IPS-20b (cell line): ENCODE measurements around the gene LARGE1.

Experiments used
- H3K27ac ChIP-seq: one replicate; pipeline ENCODE4 v1.5.1; 2013; ENCODE audit warnings: low read length
- H3K27me3 ChIP-seq: 2 replicates; pipeline ENCODE4 v1.6.1; 2013; ENCODE audit warnings: mild to moderate bottlenecking, low read length, inconsistent platforms; ENCODE audit not compliant: insufficient read depth
- H3K36me3 ChIP-seq: 2 replicates; pipeline ENCODE4 v1.6.1; 2013; ENCODE audit warnings: low read depth, mild to moderate bottlenecking, inconsistent platforms, low read length, moderate library complexity; ENCODE audit not compliant: insufficient read depth
- H3K4me1 ChIP-seq: 2 replicates; pipeline ENCODE4 v1.6.1; 2013; ENCODE audit warnings: mild to moderate bottlenecking, control low read depth, inconsistent platforms, low read length, moderate library complexity; ENCODE audit not compliant: insufficient read depth
- H3K4me3 ChIP-seq: 2 replicates; pipeline ENCODE4 v1.5.1; 2013; ENCODE audit warnings: mild to moderate bottlenecking, low read length, inconsistent platforms
- H3K9ac ChIP-seq: 2 replicates; pipeline ENCODE4 v1.6.1; 2013; ENCODE audit warnings: low read depth, mild to moderate bottlenecking, inconsistent platforms, low read length, moderate library complexity
- H3K9me3 ChIP-seq: 2 replicates; pipeline ENCODE4 v1.6.1; 2013; ENCODE audit warnings: mild to moderate bottlenecking, low read depth, low read length, inconsistent platforms; ENCODE audit not compliant: insufficient read depth

LARGE1 gene

DNA sequence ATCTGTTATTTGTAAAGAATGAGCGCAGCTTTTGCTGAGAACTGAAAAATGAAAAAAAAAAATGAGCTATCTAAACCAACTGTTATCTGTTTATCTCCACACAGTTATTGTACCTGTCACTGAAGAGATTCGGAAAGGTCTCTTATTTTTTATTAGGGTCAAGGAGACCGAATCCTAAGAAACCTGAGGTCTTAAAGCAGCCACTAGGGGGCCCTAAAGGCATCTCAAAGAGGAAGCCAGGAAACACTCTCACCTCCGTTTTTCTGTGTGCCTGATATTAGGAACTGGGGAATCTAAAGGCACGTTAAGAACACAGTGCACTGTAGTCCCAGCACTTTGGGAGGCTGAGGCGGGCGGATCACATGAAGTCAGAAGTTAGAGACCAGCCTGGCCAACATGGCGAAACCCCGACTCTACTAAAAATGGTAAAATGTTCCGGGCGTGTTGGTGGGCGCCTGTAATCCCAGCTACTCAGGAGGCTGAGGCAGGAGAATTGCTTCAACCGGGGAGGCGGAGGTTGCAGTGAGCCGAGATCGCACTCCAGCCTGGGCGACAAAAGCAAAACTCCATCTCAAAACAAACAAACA is 3.5 kb upstream of the LARGE1 start:
- Histone ChIP-seq H3K4me3 (peak overlapping the region; percentile 92), H3K36me3 (no peaks in the 10 kb centered on the region), H3K27ac (no peak overlapping the region), H3K4me1 (peaks cover 10% of the 10 kb centered on the region; the same call in 1 of the 2 replicates), H3K9ac (no peak overlapping the region; the same call in 1 of the 2 replicates), H3K27me3 (peaks cover 10% of the 10 kb centered on the region), H3K9me3 (no peaks in the 10 kb centered on the region)

DNA sequence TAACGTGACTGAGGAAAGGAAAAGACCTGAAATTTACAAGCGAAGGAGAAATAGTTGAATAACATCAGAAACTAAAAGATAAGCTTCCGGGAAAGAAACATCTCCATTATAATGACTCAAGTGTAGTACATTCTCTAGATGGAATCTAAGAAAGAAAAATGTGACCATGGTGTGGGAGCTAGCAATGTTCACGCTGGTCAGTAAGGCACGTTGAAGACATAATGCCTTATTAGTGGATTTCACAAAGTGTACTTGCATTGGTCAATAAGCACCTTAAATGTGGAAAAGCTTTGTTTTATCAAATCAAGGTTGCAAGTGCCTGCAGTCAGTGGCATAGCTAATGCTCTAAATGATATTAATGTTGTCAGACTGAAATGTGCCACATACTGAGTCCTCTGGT is 2.8 kb upstream of the LARGE1 start:
- Histone ChIP-seq H3K36me3 (no peaks in the 10 kb centered on the region), H3K9me3 (no peaks in the 10 kb centered on the region), H3K4me3 (peak overlapping the region; percentile 92), H3K4me1 (peaks cover 16% of the 10 kb centered on the region; the same call in 1 of the 2 replicates), H3K27me3 (peaks cover 17% of the 10 kb centered on the region), H3K9ac (peak overlapping the region; percentile 89; the same call in 1 of the 2 replicates), H3K27ac (no peak overlapping the region)

DNA sequence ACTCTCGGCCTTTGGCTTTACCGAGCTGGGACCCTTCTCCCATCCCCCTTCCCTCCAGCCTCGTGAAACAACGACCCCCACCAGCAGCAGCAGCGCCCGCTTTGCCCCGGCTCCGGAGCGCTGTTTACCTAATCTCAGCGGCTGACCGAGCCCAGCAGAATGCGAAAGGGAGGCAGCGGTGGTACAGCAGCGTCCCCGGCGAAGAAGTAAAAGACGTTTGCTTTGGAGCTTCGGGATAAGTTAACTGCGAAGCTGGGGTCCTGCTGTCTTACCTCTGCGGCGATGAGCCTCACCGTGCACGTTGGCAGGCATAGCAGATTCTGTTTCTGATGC is 2.0 kb upstream of the LARGE1 start:
- peaks cover 18% of the 10 kb centered on the region for H3K27me3 ChIP-seq
- peak overlapping the region; percentile 92 for H3K4me3 ChIP-seq
- peaks cover 16% of the 10 kb centered on the region; the same call in 1 of the 2 replicates for H3K4me1 ChIP-seq
- H3K9me3 ChIP-seq: no peaks in the 10 kb centered on the region
- H3K36me3 ChIP-seq: no peaks in the 10 kb centered on the region
- H3K9ac ChIP-seq: peak overlapping the region; percentile 89
- no peak overlapping the region for H3K27ac ChIP-seq

DNA sequence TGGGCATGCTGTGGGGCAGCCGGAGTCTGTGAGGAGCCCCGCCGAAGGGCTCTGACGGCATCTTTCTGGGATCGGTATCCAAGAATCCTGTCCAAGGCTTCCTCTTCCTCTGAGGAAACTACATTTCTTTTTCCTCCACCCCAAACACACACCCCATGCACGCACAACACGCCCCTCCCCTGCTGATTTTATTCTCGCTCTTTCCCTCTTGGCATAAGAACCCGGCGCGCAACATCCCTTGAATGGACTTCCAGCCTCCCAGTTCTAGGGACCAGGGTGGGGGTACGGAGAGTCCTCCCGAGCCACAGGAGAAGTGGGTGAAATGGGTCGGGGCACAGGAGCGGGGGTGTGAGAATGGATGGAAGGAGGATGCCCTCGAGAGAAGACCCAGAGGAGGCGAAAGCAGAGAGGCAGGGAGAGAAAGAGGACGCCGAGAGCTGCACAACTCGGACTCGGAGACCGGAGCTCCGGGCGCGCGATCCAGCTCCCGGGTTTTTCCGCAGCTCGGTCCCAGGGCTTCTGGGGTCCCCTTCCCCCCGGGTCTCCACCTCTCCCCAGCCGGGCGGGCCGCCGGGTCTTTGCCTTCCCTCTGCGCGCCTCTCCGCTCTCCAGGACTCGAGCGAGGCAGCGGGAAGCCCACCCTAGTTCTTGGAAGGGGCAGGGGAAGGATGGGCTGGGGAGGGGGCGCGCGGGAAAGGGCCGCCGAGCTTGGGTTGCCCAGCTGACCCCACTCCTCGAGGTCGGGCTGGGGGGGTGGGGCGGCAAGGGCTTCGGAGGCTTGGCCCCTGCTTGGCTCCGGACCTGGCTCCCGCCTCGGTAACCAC is 1.5 kb upstream of the LARGE1 start:
- Histone ChIP-seq H3K27me3 (peaks cover 18% of the 10 kb centered on the region), H3K9me3 (no peaks in the 10 kb centered on the region), H3K9ac (peak overlapping the region; percentile 89), H3K4me1 (peaks cover 21% of the 10 kb centered on the region), H3K4me3 (peak overlapping the region; percentile 92), H3K36me3 (no peaks in the 10 kb centered on the region), H3K27ac (no peak overlapping the region)

DNA sequence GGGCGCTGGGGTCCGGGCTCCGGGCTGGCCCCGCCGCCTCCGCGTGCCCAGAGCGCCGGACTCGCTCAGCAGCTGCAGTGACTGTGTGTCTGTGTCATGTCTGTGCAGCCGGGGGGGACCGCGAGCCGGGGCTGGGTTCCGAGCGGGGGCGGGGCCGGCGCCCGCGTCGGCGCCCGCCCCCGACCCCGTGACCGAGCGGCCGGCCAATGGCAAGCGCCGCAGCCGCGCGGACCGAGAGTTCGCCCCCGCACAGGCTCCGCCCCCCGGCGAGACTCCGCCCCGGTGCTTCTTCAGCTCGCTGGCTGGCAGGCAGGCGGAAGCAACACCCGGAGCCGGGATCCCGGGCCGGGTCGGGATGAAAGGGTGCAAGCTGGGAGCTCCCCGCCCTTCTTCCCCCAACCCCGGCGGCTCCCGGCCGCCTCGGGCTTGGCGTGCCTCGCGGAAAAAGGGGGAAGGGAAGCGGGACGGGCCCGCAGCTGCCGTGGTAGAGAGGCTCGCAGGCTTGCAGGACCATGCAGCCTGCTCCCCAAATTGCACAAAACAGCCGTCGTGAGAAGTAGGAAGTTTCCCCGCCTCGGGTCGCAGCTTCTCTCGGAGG is 750 bp upstream of the LARGE1 start:
- Histone ChIP-seq H3K36me3 (no peaks in the 10 kb centered on the region), H3K27me3 (peaks cover 18% of the 10 kb centered on the region), H3K27ac (no peak overlapping the region), H3K9me3 (no peaks in the 10 kb centered on the region), H3K4me1 (peaks cover 24% of the 10 kb centered on the region), H3K4me3 (peak overlapping the region; percentile 92), H3K9ac (peak overlapping the region; percentile 83)

DNA sequence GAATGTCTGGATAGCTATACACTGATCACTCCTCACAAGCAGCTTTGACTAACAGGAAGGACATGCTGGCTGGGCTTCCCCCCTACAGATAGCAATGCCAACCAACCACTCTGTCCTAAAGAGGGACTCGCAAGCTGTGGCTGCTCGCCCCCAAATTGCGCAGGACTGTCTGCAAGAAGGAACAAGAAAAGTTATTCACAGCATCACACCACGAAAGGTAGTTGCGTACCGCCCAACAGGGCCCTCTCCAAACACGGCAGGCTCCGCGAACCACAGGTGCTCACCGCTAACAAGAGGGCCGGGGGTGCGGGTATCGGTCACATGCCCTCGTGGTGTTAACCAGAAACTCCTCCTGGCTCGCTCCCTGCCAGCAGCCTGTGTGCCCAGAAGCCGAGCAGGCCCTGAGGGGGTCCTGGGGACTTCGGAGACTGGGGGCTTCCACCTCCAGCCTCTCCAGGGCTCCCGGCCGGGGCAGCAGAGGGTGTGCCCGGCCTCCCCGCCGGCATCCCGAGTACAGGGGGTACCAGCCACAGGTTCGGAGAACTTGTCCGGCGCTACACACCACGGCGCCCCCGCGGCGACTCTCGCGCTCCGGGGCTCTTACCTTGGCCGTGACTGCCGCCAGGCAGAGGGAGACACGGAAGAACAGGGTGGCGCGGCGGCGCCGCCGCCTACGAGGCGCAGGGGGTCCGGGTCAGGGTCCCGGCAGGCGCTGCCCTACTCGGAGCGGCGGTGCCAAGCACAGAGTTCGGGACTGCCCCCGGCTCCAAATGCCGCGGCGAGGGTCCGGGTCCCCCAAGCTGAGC is 682 bp downstream of the LARGE1 start:
- Histone ChIP-seq H3K4me1 (peaks cover 31% of the 10 kb centered on the region), H3K9ac (peak overlapping the region; percentile 73; the same call in 1 of the 2 replicates), H3K36me3 (no peaks in the 10 kb centered on the region), H3K27me3 (peaks cover 18% of the 10 kb centered on the region), H3K9me3 (no peaks in the 10 kb centered on the region), H3K27ac (no peak overlapping the region), H3K4me3 (peak overlapping the region; percentile 72)

DNA sequence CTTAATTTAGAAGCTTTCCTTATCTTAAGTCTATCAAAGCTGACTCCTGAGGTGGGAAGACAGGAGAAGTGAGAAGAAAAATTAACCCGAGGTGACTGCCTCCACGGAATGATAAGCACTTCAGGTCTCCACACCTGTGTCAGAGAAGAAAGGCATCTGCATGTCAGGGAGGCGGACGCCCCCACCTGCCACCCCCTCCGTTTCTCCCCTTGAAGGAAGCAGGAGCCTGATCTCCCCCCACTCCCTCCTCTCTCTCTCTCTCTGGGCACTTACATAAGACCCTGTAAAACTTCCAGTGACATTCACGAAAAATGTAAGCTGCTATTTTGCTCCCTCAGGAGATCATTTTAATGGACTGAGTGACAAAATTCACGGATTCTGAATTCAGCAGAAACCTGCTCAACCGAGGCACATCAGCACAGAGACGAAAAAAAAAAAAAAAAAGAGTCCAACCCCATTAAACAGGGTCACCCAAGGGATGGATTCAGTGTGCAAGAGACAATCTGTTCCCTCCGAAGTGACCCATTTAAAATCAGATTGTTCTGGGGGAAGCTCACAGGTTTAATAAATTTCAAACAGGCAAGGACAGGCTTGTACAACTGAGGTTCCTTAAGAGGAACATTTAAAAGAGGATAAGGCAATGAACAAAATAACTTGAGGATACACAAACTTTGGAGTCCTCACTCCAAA is 1.5 kb downstream of the LARGE1 start:
- Histone ChIP-seq H3K9me3 (no peaks in the 10 kb centered on the region), H3K27me3 (peaks cover 18% of the 10 kb centered on the region), H3K4me3 (peak overlapping the region; percentile 72), H3K4me1 (peaks cover 38% of the 10 kb centered on the region), H3K9ac (peak overlapping the region; percentile 73; the same call in 1 of the 2 replicates), H3K27ac (no peak overlapping the region), H3K36me3 (no peaks in the 10 kb centered on the region)

DNA sequence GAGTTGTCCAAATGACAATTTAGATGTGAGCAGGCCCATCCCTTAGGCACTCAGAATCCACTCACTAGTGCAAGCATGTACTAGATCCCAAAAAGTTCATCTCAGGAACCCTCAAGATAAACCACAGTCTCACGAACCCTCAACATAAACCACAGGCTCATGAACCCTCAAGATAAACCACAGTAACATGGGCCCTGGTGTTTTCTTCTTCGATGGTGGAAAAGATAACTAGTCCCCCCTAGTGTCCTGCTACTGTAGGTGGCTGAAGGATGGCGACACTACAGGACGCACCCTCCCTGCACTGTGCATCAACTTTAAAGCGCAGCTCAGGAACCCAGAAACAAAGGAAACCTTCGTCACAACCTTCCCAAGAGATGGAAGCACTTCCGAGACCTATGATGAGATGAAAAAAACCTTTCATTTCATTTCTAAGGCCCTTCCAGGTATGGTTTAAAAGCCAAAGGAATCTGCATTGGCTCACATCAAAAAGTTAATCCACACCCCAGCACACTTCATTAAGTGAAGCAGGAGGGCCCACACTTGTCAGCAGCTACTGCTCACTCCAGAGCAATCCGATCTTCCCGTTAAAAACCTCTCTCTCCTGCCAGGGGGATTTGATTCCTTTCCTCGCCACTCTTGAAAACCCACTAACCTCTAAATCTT is 2.4 kb downstream of the LARGE1 start:
- Histone ChIP-seq H3K27me3 (peaks cover 18% of the 10 kb centered on the region), H3K4me1 (peaks cover 36% of the 10 kb centered on the region), H3K27ac (no peak overlapping the region), H3K9me3 (no peaks in the 10 kb centered on the region), H3K4me3 (peak overlapping the region; percentile 72), H3K36me3 (no peaks in the 10 kb centered on the region), H3K9ac (peak overlapping the region; percentile 73; the same call in 1 of the 2 replicates)

DNA sequence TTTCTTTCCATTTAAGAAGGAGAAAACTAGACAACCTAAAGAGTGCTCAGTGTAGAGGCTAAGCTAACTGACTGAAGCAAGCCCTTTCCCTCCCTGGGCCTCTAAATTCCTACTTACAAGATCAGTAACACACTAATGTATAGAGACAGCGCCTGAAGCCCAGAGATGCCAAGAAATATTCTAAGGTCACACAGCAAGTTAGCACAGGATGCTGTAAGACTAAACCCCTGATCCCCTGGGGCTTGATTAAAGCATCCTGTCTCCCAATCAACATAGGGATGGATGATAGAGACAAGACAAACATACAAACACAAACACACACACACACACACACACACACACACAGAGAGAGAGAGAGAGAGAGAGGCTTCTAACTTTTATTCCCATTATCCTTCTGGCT is 5.6 kb downstream of the LARGE1 start:
- peak overlapping the region; percentile 31; the same call in 1 of the 2 replicates for H3K4me3 ChIP-seq
- H3K4me1 ChIP-seq: peaks cover 51% of the 10 kb centered on the region
- peaks cover 18% of the 10 kb centered on the region for H3K27me3 ChIP-seq
- H3K36me3 ChIP-seq: peaks cover 11% of the 10 kb centered on the region; the same call in 1 of the 2 replicates
- no peak overlapping the region for H3K27ac ChIP-seq
- no peak overlapping the region for H3K9ac ChIP-seq
- H3K9me3 ChIP-seq: no peaks in the 10 kb centered on the region

DNA sequence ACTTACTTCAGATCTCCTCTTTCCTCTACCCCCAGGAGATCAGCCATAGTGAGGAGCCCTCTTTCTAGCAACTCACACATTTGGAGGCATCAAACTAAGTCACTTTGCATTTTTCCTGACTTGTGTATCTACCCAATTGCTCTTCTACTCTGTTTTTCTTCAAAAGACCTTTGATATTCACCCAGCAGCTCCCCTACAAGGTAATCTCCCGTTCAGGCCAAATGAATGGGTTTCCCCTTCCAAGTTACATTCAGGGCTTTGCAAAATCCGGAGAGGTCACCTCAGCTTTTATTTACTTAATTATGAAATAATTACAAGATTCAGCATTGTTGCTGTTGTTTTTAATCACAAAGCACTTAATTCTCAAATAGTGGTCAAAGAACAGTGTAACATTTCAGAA is 6.1 kb downstream of the LARGE1 start:
- H3K36me3 ChIP-seq: peaks cover 11% of the 10 kb centered on the region; the same call in 1 of the 2 replicates
- H3K27me3 ChIP-seq: peaks cover 12% of the 10 kb centered on the region
- H3K4me1 ChIP-seq: peaks cover 51% of the 10 kb centered on the region
- peak overlapping the region; percentile 31; the same call in 1 of the 2 replicates for H3K4me3 ChIP-seq
- no peak overlapping the region for H3K9ac ChIP-seq
- H3K9me3 ChIP-seq: no peaks in the 10 kb centered on the region
- H3K27ac ChIP-seq: no peak overlapping the region
